Measurements from ENCODE around the gene GORASP2. TPM values are rescaled to one million over a fixed set of nuclear protein-coding genes. Genes with fewer than 3 reads are reported as not detected.

Gene GORASP2
- 89.1 and 89.3 TPM in 2 replicates for total RNA-seq (2021)
- Bru-seq, nascent RNA, result percentile 95 among the genes with signal in this experiment
- percentile 88 among the genes with signal in this experiment for BruChase-seq, experiment 1, labeled RNA remaining after a 2-hour chase
- percentile 86 among the genes with signal in this experiment for BruChase-seq, experiment 2, labeled RNA remaining after a 6-hour chase
- long read RNA-seq, transcript GORASP2-201 (10 exons, 3,173 nt), result major isoform, 327 of 370 reads
- long read RNA-seq, transcript GORASP2-207 (5 exons, 2,096 nt), result minor isoform, 5 of 370 reads
- long read RNA-seq, partial matches to known transcripts, result 7 of 370 reads
- long read RNA-seq, other reads (novel, unspliced or antisense), result 26 of 370 reads

GRCh38 chr2:170928824-170929685 is at the start of gene GORASP2:
TSS of gene GORASP2 (plus strand) at chr2:170929253. CDS start at chr2:170929341, 88 bp downstream.
- ChIA-PET POLR2A (ENCODE audit: low non-redundant PET) (no interaction called here), CTCF (interaction anchor here (0.6 to 1.2 kb wide), 5 partner anchors 31 to 973 kb away, joined by 3 to 4 read pairs (median 4); no protein-coding TSS in a partner anchor)
- peak; percentile 100 for DNase-seq (ENCODE audit: low spot score)
- BruUV-seq (replicated peaks), result no TSS peak
- no peak for TF ChIP-seq EZH2 (IDR thresholded peaks at IDR 0.05; ENCODE audit: borderline replicate concordance, low read depth, low read length, poor library complexity, severe bottlenecking)
- TF ChIP-seq CTCF (conservative IDR thresholded peaks at IDR 0.05; ENCODE audit: low read depth, low read length), result peak; percentile 94
- intact Hi-C loops (cut with micrococcal nuclease; ENCODE audit: unreplicated experiment), result no loop called here
- Histone ChIP-seq H3K4me3 (ENCODE audit: low read depth, low read length, poor library complexity, severe bottlenecking) (peak within 1 kb of the TSS; percentile 89), H3K27me3 (replicated peaks; ENCODE audit: insufficient read depth, low read depth, low read length, poor library complexity) (no peaks in the 10 kb centered on the region), H3K9me3 (ENCODE audit: low read depth, low read length, poor library complexity, severe bottlenecking) (peaks cover 3% of the 10 kb centered on the region), H3K4me1 (ENCODE audit: insufficient read depth, low read length, poor library complexity, severe bottlenecking) (peaks cover 22% of the 10 kb centered on the region), H3K27ac (ENCODE audit: low read depth, low read length, poor library complexity, severe bottlenecking) (peak within 1 kb of the TSS; percentile 94), H3K36me3 (ENCODE audit: insufficient read depth, low read length, poor library complexity, severe bottlenecking) (no peaks in the 10 kb centered on the region)

GRCh38 chr2:170881840-170882239 is 47.2 kb upstream of the GORASP2 start:
- no peak for DNase-seq (ENCODE audit: low spot score)
- Histone ChIP-seq H3K4me1 (ENCODE audit: insufficient read depth, low read length, poor library complexity, severe bottlenecking) (no peaks in the 10 kb centered on the region), H3K27me3 (replicated peaks; ENCODE audit: insufficient read depth, low read depth, low read length, poor library complexity) (peaks cover 13% of the 10 kb centered on the region), H3K9me3 (ENCODE audit: low read depth, low read length, poor library complexity, severe bottlenecking) (no peaks in the 10 kb centered on the region), H3K27ac (ENCODE audit: low read depth, low read length, poor library complexity, severe bottlenecking) (no peak overlapping the region), H3K36me3 (ENCODE audit: insufficient read depth, low read length, poor library complexity, severe bottlenecking) (no peaks in the 10 kb centered on the region), H3K4me3 (ENCODE audit: low read depth, low read length, poor library complexity, severe bottlenecking) (no peak overlapping the region)
- POLR2A ChIA-PET (ENCODE audit: low non-redundant PET), result no interaction called here
- CTCF ChIA-PET, result no interaction called here
- intact Hi-C loops (cut with micrococcal nuclease; ENCODE audit: unreplicated experiment), result no loop called here
- BruUV-seq (replicated peaks), result no TSS peak
- TF ChIP-seq CTCF (conservative IDR thresholded peaks at IDR 0.05; ENCODE audit: low read depth, low read length) (no peak), EZH2 (IDR thresholded peaks at IDR 0.05; ENCODE audit: borderline replicate concordance, low read depth, low read length, poor library complexity, severe bottlenecking) (no peak)

GRCh38 chr2:170882758-170883157 is 46.3 kb upstream of the GORASP2 start:
- POLR2A ChIA-PET (ENCODE audit: low non-redundant PET), result no interaction called here
- Histone ChIP-seq H3K9me3 (ENCODE audit: low read depth, low read length, poor library complexity, severe bottlenecking) (no peaks in the 10 kb centered on the region), H3K4me3 (ENCODE audit: low read depth, low read length, poor library complexity, severe bottlenecking) (no peak overlapping the region), H3K27me3 (replicated peaks; ENCODE audit: insufficient read depth, low read depth, low read length, poor library complexity) (peaks cover 13% of the 10 kb centered on the region), H3K36me3 (ENCODE audit: insufficient read depth, low read length, poor library complexity, severe bottlenecking) (no peaks in the 10 kb centered on the region), H3K27ac (ENCODE audit: low read depth, low read length, poor library complexity, severe bottlenecking) (no peak overlapping the region), H3K4me1 (ENCODE audit: insufficient read depth, low read length, poor library complexity, severe bottlenecking) (no peaks in the 10 kb centered on the region)
- intact Hi-C loops (cut with micrococcal nuclease; ENCODE audit: unreplicated experiment), result no loop called here
- TF ChIP-seq CTCF (conservative IDR thresholded peaks at IDR 0.05; ENCODE audit: low read depth, low read length), result no peak
- no peak for TF ChIP-seq EZH2 (IDR thresholded peaks at IDR 0.05; ENCODE audit: borderline replicate concordance, low read depth, low read length, poor library complexity, severe bottlenecking)
- no peak for DNase-seq (ENCODE audit: low spot score)
- BruUV-seq (replicated peaks), result no TSS peak
- CTCF ChIA-PET, result no interaction called here

All from A673 (cell line).